ENCODE data around the gene CDK5RAP1. TPM values are rescaled to one million over a fixed set of nuclear protein-coding genes. Genes with fewer than 3 reads are reported as not detected.

CDK5RAP1 gene
- total and polyA plus RNA-seq, 2 of the 8 experiments (the other 6 are each of a cell fraction or from before 2014, with no cell fraction given), result 37.8 to 46.6 TPM

DNA sequence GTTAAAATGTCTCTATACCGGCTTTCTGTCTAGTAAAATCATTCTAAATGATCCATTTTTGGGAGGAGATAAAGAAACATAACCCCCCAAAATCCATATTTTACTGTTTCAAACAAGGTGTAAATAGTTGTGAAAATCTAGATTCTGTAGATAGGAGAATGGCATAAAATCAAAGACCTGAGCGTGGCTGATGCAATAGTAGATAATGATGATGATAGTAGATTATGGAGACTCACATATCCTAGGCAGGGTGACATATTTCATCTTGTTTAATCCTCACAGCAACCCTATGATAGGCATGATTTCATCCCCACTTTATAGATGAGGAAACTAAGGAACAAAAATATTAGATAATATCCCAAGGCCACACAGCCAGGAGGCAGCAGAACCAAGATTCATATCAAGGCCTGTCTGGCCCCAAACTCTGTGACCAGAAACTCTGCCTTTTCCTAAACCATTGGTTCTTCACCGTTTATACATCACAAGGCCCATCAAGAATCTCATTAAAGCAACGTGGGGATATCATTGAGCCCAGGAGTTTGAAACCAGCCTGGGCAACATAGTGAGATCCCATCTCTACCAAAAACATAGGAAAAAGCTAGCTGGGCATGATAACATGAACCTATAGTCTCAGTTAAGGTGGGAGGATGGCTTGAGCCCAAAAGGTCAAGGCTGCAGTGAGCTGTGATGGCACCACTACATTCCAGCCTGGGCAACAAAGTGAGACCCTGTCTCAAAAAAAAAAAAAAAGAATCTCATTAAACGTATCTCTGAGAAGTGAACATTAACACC, 62.7 kb downstream of the CDK5RAP1 start:
- 91% methylated on average over 5 of the region's 5 CpGs; no CpG with 5 or more reads in 1 of the 2 experiments for WGBS, 2 experiments (ENCODE audit: extremely low coverage in 1 of 2, insufficient coverage in 1 of 2, insufficient read length in 1 of 2, insufficient replicate concordance in 2 of 2, low coverage in 1 of 2, low lambda C conversion rate in 2 of 2, missing lambda C conversion rate in 1 of 2)
- Histone ChIP-seq H4K8ac (ENCODE audit: extremely low read depth, insufficient read depth, low read length) (no peak overlapping the region), H2BK120ac (replicated peaks; ENCODE audit: low read depth, low read length) (no peak overlapping the region), H2AFZ (ENCODE audit: low read length) (0 out of 2 replicates have a peak overlapping the region, but pooled peaks have one; percentile 10), H3K4me2 (ENCODE audit: insufficient read depth in 1 of 2, low read depth in 2 of 2, low read length in 2 of 2) (no peak overlapping the region), H3K79me1 (ENCODE audit: low read depth, low read length) (no peaks in the 10 kb centered on the region), H3K18ac (ENCODE audit: extremely low read depth, low read length) (no peak overlapping the region), H3K79me2 (ENCODE audit: control insufficient read depth in 1 of 2, insufficient read depth in 2 of 2, low read length in 2 of 2) (no peaks in the 10 kb centered on the region), H3K14ac (ENCODE audit: insufficient read length) (no peak overlapping the region), H3K27ac (ENCODE audit: low read depth, low read length) (no peak overlapping the region), H3K23ac (ENCODE audit: insufficient read length) (no peak overlapping the region), H3K23me2 (ENCODE audit: low read depth, low read length) (peaks cover 6% of the 10 kb centered on the region; the same call in 1 of the 2 replicates), H3K36me3 (ENCODE audit: control insufficient read depth in 2 of 4, insufficient read depth in 4 of 4, low read length in 3 of 4) (no peaks in the 10 kb centered on the region), H2BK20ac (ENCODE audit: low read length) (no peak overlapping the region), H3K4ac (replicated peaks; ENCODE audit: insufficient read length, low read depth, low read length) (no peak overlapping the region), H3K27me3 (replicated peaks in 1 of 4; ENCODE audit: control insufficient read depth in 3 of 4, extremely low read depth in 1 of 4, insufficient read depth in 3 of 4, low read length in 3 of 4) (no peaks in the 10 kb centered on the region), H3K9me3 (ENCODE audit: insufficient read depth in 2 of 2, low read depth in 1 of 2, low read length in 1 of 2) (no peaks in the 10 kb centered on the region), H3K4me3 (ENCODE audit: extremely low read depth in 1 of 4, insufficient read depth in 2 of 4, low read depth in 3 of 4, low read length in 4 of 4) (no peak overlapping the region), H2BK12ac (ENCODE audit: low read depth, low read length) (no peak overlapping the region), H2AK5ac (ENCODE audit: low read depth, low read length) (no peak overlapping the region), H2BK5ac (ENCODE audit: low read depth, low read length) (no peak overlapping the region), H3K9ac (replicated peaks in 1 of 4; ENCODE audit: extremely low read depth in 1 of 4, low read depth in 3 of 4, low read length in 3 of 4) (no peak overlapping the region), H4K5ac (ENCODE audit: insufficient read length, low read depth, low read length) (no peak overlapping the region), H2BK15ac (ENCODE audit: low read length) (no peak overlapping the region), H4K91ac (replicated peaks; ENCODE audit: insufficient read length, low read length) (no peak overlapping the region), H4K20me1 (replicated peaks in 1 of 2; ENCODE audit: control insufficient read depth in 1 of 2, insufficient read depth in 2 of 2, low read length in 2 of 2) (peaks cover 0 to 2% of the 10 kb centered on the region in 2 experiments), H3K56ac (replicated peaks; ENCODE audit: insufficient read length, low read depth, low read length) (no peak overlapping the region), H3K4me1 (replicated peaks in 1 of 4; ENCODE audit: control insufficient read depth in 3 of 4, insufficient read depth in 4 of 4, low read length in 3 of 4) (no peaks in the 10 kb centered on the region; a peak in 1 of 7 replicates)
- TF ChIP-seq CHD2 (IDR thresholded peaks at IDR 0.05; ENCODE audit: low read length), result no peak
- no peak for TF ChIP-seq PHF8 (conservative IDR thresholded peaks at IDR 0.05; ENCODE audit: low read depth, low read length)
- no peak for TF ChIP-seq RBBP5 (IDR thresholded peaks at IDR 0.05; ENCODE audit: borderline replicate concordance, low read depth, low read length)
- no peak for TF ChIP-seq MAFK (IDR thresholded peaks at IDR 0.05; ENCODE audit: low read depth, low read length)
- no peak for TF ChIP-seq KDM4A (IDR thresholded peaks at IDR 0.05; ENCODE audit: low read depth, low read length, severe bottlenecking)
- no peak for TF ChIP-seq HDAC2 (IDR thresholded peaks at IDR 0.05; ENCODE audit: borderline replicate concordance in 1 of 2, low read depth in 2 of 2, low read length in 2 of 2)
- no peak for TF ChIP-seq TCF12 (IDR thresholded peaks at IDR 0.05; ENCODE audit: low read depth, low read length)
- no peak for TF ChIP-seq FOSL1 (IDR thresholded peaks at IDR 0.05; ENCODE audit: insufficient read depth, low read depth, low read length)
- TF ChIP-seq TAF1 (IDR thresholded peaks at IDR 0.05; ENCODE audit: low read depth, low read length), result no peak
- TF ChIP-seq BRCA1 (IDR thresholded peaks at IDR 0.05; ENCODE audit: low read depth, low read length), result no peak
- TF ChIP-seq POLR2AphosphoS5 (IDR thresholded peaks at IDR 0.05; ENCODE audit: low read depth, low read length), result no peak
- DNase-seq (ENCODE audit: low read depth in 1 of 2, low spot score in 2 of 2), result no peak
- POLR2A ChIA-PET (ENCODE audit: partially characterized antibody), result no interaction called here
- CTCF ChIA-PET (ENCODE audit: partially characterized antibody), result interaction anchor here (0.6 kb wide), 1 partner anchor 244 kb away, joined by 3 read pairs; no protein-coding TSS in a partner anchor
- no peak for FAIRE-seq

Data from H1 (cell line).